Stomach smooth muscle (tissue), 2 donors: ENCODE measurements around the gene CDK6.

Source experiments
- H3K27ac ChIP-seq: one replicate; pipeline ENCODE4 v1.7.0; 2013; ENCODE audit warnings: mild to moderate bottlenecking, low read length, inconsistent platforms
- H3K27me3 ChIP-seq, 2 donors: one replicate each; pipeline ENCODE4 v1.7.0; 2013; ENCODE audit warnings: low read length in 2 of 2; ENCODE audit not compliant: insufficient read depth in 2 of 2, control insufficient read depth in 1 of 2
- H3K36me3 ChIP-seq, 2 donors: one replicate each; pipeline ENCODE4 v1.7.0; 2013; ENCODE audit warnings: low read length in 2 of 2; ENCODE audit not compliant: control insufficient read depth in 2 of 2, insufficient read depth in 2 of 2
- H3K4me1 ChIP-seq: one replicate; pipeline ENCODE4 v1.7.0; 2013; ENCODE audit warnings: low read length; ENCODE audit not compliant: control insufficient read depth, insufficient read depth
- H3K4me3 ChIP-seq, 2 donors: one replicate each; pipeline ENCODE4 v1.7.0; 2013; ENCODE audit warnings: low read length in 2 of 2
- H3K9ac ChIP-seq, 2 donors: one replicate each; pipeline ENCODE4 v1.7.0; 2013; ENCODE audit warnings: low read length in 2 of 2, mild to moderate bottlenecking in 1 of 2
- H3K9me3 ChIP-seq, 2 donors: one replicate each; pipeline ENCODE4 v1.7.0; 2013; ENCODE audit warnings: low read length in 2 of 2; ENCODE audit not compliant: control insufficient read depth in 2 of 2
- donor health status: healthy.
- donor health status: Pancreatic carcinoma.

The CDK6 gene

GRCh38 chr7:92632791-92633190, 203.6 kb downstream of the CDK6 start:
- Histone ChIP-seq H3K4me1 (peaks cover 11% of the 10 kb centered on the region), H3K36me3 (no peaks in the 10 kb centered on the region), H3K27me3 (no peaks in the 10 kb centered on the region), H3K9me3 (no peaks in the 10 kb centered on the region), H3K4me3 (peak overlapping the region in 1 of 2 donors; percentile 29), H3K27ac (no peak overlapping the region), H3K9ac (peak overlapping the region in 1 of 2 donors; percentile 7)

- H3K9ac ChIP-seq: no peak overlapping the region
- H3K36me3 ChIP-seq: no peaks in the 10 kb centered on the region
- H3K4me1 ChIP-seq: peaks cover 11% of the 10 kb centered on the region
- no peak overlapping the region for H3K4me3 ChIP-seq
- H3K9me3 ChIP-seq: no peaks in the 10 kb centered on the region
- H3K27ac ChIP-seq: no peak overlapping the region
- H3K27me3 ChIP-seq: no peaks in the 10 kb centered on the region
These were observed 204.4 kb downstream of the CDK6 start for GRCh38 chr7:92631850-92632487.

GRCh38 chr7:92631067-92631849, 205.1 kb downstream of the CDK6 start:
- H3K9ac ChIP-seq: no peak overlapping the region
- no peaks in the 10 kb centered on the region for H3K36me3 ChIP-seq
- no peaks in the 10 kb centered on the region for H3K27me3 ChIP-seq
- H3K4me3 ChIP-seq: no peak overlapping the region
- H3K9me3 ChIP-seq: no peaks in the 10 kb centered on the region
- H3K27ac ChIP-seq: no peak overlapping the region
- peaks cover 11% of the 10 kb centered on the region for H3K4me1 ChIP-seq

- Histone ChIP-seq H3K9ac (no peak overlapping the region), H3K27ac (no peak overlapping the region), H3K36me3 (no peaks in the 10 kb centered on the region), H3K4me3 (no peak overlapping the region), H3K4me1 (peaks cover 6% of the 10 kb centered on the region), H3K27me3 (no peaks in the 10 kb centered on the region), H3K9me3 (no peaks in the 10 kb centered on the region)
These were observed 206.6 kb downstream of the CDK6 start for GRCh38 chr7:92629779-92630178.

- H3K9ac ChIP-seq: no peak overlapping the region
- H3K4me3 ChIP-seq: no peak overlapping the region
- H3K27ac ChIP-seq: no peak overlapping the region
- no peaks in the 10 kb centered on the region for H3K9me3 ChIP-seq
- no peaks in the 10 kb centered on the region for H3K36me3 ChIP-seq
- no peaks in the 10 kb centered on the region for H3K27me3 ChIP-seq
- peaks cover under 1% of the 10 kb centered on the region for H3K4me1 ChIP-seq
These were observed 208.4 kb downstream of the CDK6 start for GRCh38 chr7:92627956-92628355.

- no peaks in the 10 kb centered on the region for H3K9me3 ChIP-seq
- no peaks in the 10 kb centered on the region for H3K36me3 ChIP-seq
- no peak overlapping the region for H3K9ac ChIP-seq
- peaks cover 3% of the 10 kb centered on the region for H3K4me1 ChIP-seq
- no peaks in the 10 kb centered on the region for H3K27me3 ChIP-seq
- H3K27ac ChIP-seq: no peak overlapping the region
- H3K4me3 ChIP-seq: no peak overlapping the region
These were observed 210.0 kb downstream of the CDK6 start for GRCh38 chr7:92626281-92626809.

GRCh38 chr7:92625617-92626016, 210.8 kb downstream of the CDK6 start:
- no peak overlapping the region for H3K27ac ChIP-seq
- peaks cover 6% of the 10 kb centered on the region for H3K4me1 ChIP-seq
- H3K27me3 ChIP-seq: no peaks in the 10 kb centered on the region
- H3K9me3 ChIP-seq: no peaks in the 10 kb centered on the region
- no peak overlapping the region for H3K4me3 ChIP-seq
- H3K36me3 ChIP-seq: no peaks in the 10 kb centered on the region
- no peak overlapping the region for H3K9ac ChIP-seq

GRCh38 chr7:92624298-92624996, 211.9 kb downstream of the CDK6 start:
- no peak overlapping the region for H3K4me3 ChIP-seq
- H3K4me1 ChIP-seq: peaks cover 6% of the 10 kb centered on the region
- no peaks in the 10 kb centered on the region for H3K27me3 ChIP-seq
- H3K9ac ChIP-seq: no peak overlapping the region
- no peaks in the 10 kb centered on the region for H3K9me3 ChIP-seq
- H3K36me3 ChIP-seq: no peaks in the 10 kb centered on the region
- H3K27ac ChIP-seq: no peak overlapping the region

- no peak overlapping the region for H3K9ac ChIP-seq
These were observed 212.8 kb downstream of the CDK6 start for GRCh38 chr7:92623544-92623943.

GRCh38 chr7:92622685-92623084, 213.7 kb downstream of the CDK6 start:
- Histone ChIP-seq H3K4me3 (no peak overlapping the region), H3K4me1 (peaks cover 6% of the 10 kb centered on the region), H3K9ac (no peak overlapping the region), H3K27me3 (no peaks in the 10 kb centered on the region), H3K27ac (no peak overlapping the region), H3K9me3 (no peaks in the 10 kb centered on the region), H3K36me3 (peaks cover 0 to 3% of the 10 kb centered on the region in 2 donors)

More at GRCh38 chr7:92623544-92623943, 212.8 kb downstream of the CDK6 start:
- H3K27ac ChIP-seq: no peak overlapping the region
- no peaks in the 10 kb centered on the region for H3K36me3 ChIP-seq
- peaks cover 6% of the 10 kb centered on the region for H3K4me1 ChIP-seq
- no peaks in the 10 kb centered on the region for H3K9me3 ChIP-seq
- no peak overlapping the region for H3K4me3 ChIP-seq
- H3K27me3 ChIP-seq: no peaks in the 10 kb centered on the region
